OCI-M2 (cell line): ENCODE data around the gene SNRPB2.

Experiments used
- DNase-seq: peaks from one replicate; lab custom pipeline; 2025; ENCODE audit not compliant: unreplicated experiment; lab: John Stamatoyannopoulos, UW

The SNRPB2 gene

GRCh38 chr20:16729080-16729479 lies 746 bp upstream of the SNRPB2 start:
- DNase-seq: no peak

- DNase-seq: no peak
Observed at GRCh38 chr20:16732506-16733152, 2.8 kb downstream of the SNRPB2 start.

GRCh38 chr20:16740365-16741072 lies 10.7 kb downstream of the SNRPB2 start:
- DNase-seq: no peak

- DNase-seq: no peak
Observed at GRCh38 chr20:16744178-16744807, 14.5 kb downstream of the SNRPB2 start.

- no peak for DNase-seq
Observed at GRCh38 chr20:16745204-16745603, 15.4 kb downstream of the SNRPB2 start.

GRCh38 chr20:16747291-16747811 lies 17.5 kb downstream of the SNRPB2 start:
- DNase-seq: no peak

- no peak for DNase-seq
Observed at GRCh38 chr20:16748308-16748900, 18.6 kb downstream of the SNRPB2 start, which contains the start of gene OTOR. Gene OTOR, plus strand, starts transcription at chr20:16748358. Its CDS starts 44 bp downstream, at chr20:16748402.

GRCh38 chr20:16749573-16749972 lies 19.7 kb downstream of the SNRPB2 start:
- no peak for DNase-seq

GRCh38 chr20:16752082-16752481 lies 22.3 kb downstream of the SNRPB2 start:
- no peak for DNase-seq

- DNase-seq: no peak
Observed at GRCh38 chr20:16752901-16753300, 23.1 kb downstream of the SNRPB2 start.

GRCh38 chr20:16758454-16759180 lies 28.8 kb downstream of the SNRPB2 start:
- DNase-seq: no peak

- no peak for DNase-seq
Observed at GRCh38 chr20:16759181-16759563, 29.3 kb downstream of the SNRPB2 start.

GRCh38 chr20:16760431-16761304 lies 30.8 kb downstream of the SNRPB2 start:
- DNase-seq: no peak

- peak; percentile 35 for DNase-seq
Observed at GRCh38 chr20:16761305-16761829, 31.5 kb downstream of the SNRPB2 start.

GRCh38 chr20:16764560-16764959 lies 34.7 kb downstream of the SNRPB2 start:
- DNase-seq: no peak

- DNase-seq: no peak
Observed at GRCh38 chr20:16771213-16771612, 41.4 kb downstream of the SNRPB2 start.

- DNase-seq: no peak
Observed at GRCh38 chr20:16775961-16776360, 46.1 kb downstream of the SNRPB2 start.

GRCh38 chr20:16777126-16777525 lies 47.3 kb downstream of the SNRPB2 start:
- DNase-seq: no peak

GRCh38 chr20:16778159-16778558 lies 48.3 kb downstream of the SNRPB2 start:
- no peak for DNase-seq

GRCh38 chr20:16781496-16781895 lies 51.7 kb downstream of the SNRPB2 start:
- no peak for DNase-seq
